GM20431 (cell line): Measurements from ENCODE around the gene PHAF1.

Experiments
- in situ Hi-C: fragments of 300-500 bp; cut with MseI, MboI; formaldehyde crosslinking; loops from one replicate; pipeline ENCODE4 v1.15.0; 2020; ENCODE audit warnings: low sequenced_read_pairs; ENCODE audit not compliant: unreplicated experiment

Gene PHAF1

GRCh38 chr16:67109407-67110135, at the start of gene PHAF1:
Gene PHAF1, plus strand, starts transcription at chr16:67109941. Its CDS starts 235 bp downstream, at chr16:67110176.
- in situ Hi-C loops: no loop called here

GRCh38 chr16:67063008-67063407, 46.7 kb upstream of the PHAF1 start:
- in situ Hi-C loops: no loop called here

- in situ Hi-C loops: no loop called here
These were observed 41.5 kb upstream of the PHAF1 start for GRCh38 chr16:67068212-67068753.

GRCh38 chr16:67071476-67072048, 38.2 kb upstream of the PHAF1 start:
- in situ Hi-C loops: no loop called here

GRCh38 chr16:67075331-67075730, 34.4 kb upstream of the PHAF1 start:
- in situ Hi-C loops: no loop called here

- in situ Hi-C loops: no loop called here
These were observed 31.9 kb upstream of the PHAF1 start for GRCh38 chr16:67077871-67078270.

- in situ Hi-C loops: no loop called here
These were observed 27.6 kb upstream of the PHAF1 start for GRCh38 chr16:67082100-67082499.

GRCh38 chr16:67082891-67083290, 26.9 kb upstream of the PHAF1 start:
- in situ Hi-C loops: no loop called here

GRCh38 chr16:67084345-67085028, 25.3 kb upstream of the PHAF1 start:
- in situ Hi-C loops: no loop called here

- in situ Hi-C loops: no loop called here
These were observed 22.9 kb upstream of the PHAF1 start for GRCh38 chr16:67086822-67087221.

GRCh38 chr16:67087291-67087690, 22.4 kb upstream of the PHAF1 start:
- in situ Hi-C loops: no loop called here

- in situ Hi-C loops: no loop called here
These were observed 21.9 kb upstream of the PHAF1 start for GRCh38 chr16:67087803-67088202.

GRCh38 chr16:67088551-67088950, 21.2 kb upstream of the PHAF1 start:
- in situ Hi-C loops: no loop called here

- in situ Hi-C loops: no loop called here
These were observed 20.6 kb upstream of the PHAF1 start for GRCh38 chr16:67089101-67089500.

GRCh38 chr16:67091906-67092566, 17.7 kb upstream of the PHAF1 start:
- in situ Hi-C loops: no loop called here

GRCh38 chr16:67093098-67093726, 16.5 kb upstream of the PHAF1 start:
- in situ Hi-C loops: no loop called here

GRCh38 chr16:67098599-67098998, 11.1 kb upstream of the PHAF1 start:
- in situ Hi-C loops: no loop called here

GRCh38 chr16:67100569-67101310, 9.0 kb upstream of the PHAF1 start:
- in situ Hi-C loops: no loop called here

GRCh38 chr16:67101311-67102082, 8.2 kb upstream of the PHAF1 start:
- in situ Hi-C loops: no loop called here
